PC-3 (cell line): ENCODE data around the gene GLTPD2. TPM values are rescaled to one million over a fixed set of nuclear protein-coding genes. Genes with fewer than 3 reads are reported as not detected.

Experiments
- ATAC-seq: fragments of 200-7000 bp; cut with Tn5 transposase; 2 replicates; pipeline ENCODE4 v1.9.1; 2020; ENCODE audit warnings: mild to moderate bottlenecking, moderate library complexity
- BruUV-seq: library from RNA; stranded (reverse); fragments of 400-500 nt; replicated peaks from 2 replicates; lab custom pipeline; 2021; lab: Mats Ljungman, UMichigan
- CTCF ChIA-PET: fragments of 300-600 bp; sonication (Branson Sonifier 250); formaldehyde crosslinking; loops from one replicate; lab custom pipeline; 2022; ENCODE audit warnings: antibody characterized with exemption; lab: Charles Lee
- POLR2A ChIA-PET: fragments of 300-600 bp; sonication (Branson Sonifier 250); formaldehyde crosslinking; loops from one replicate; lab custom pipeline; 2022; ENCODE audit warnings: antibody characterized with exemption; ENCODE audit not compliant: unreplicated experiment; lab: Charles Lee
- DNase-seq: peaks from one replicate; pipeline ENCODE4 v3.0.0-alpha.2; 2015
- H2AFZ ChIP-seq: fragments of 300-600 bp; sonication (generic); 2 replicates; pipeline ENCODE4 v1.6.0; 2016; ENCODE audit warnings: antibody characterized with exemption, low read length
- H3F3A ChIP-seq: fragments of 300-600 bp; sonication (generic); one replicate; pipeline ENCODE4 v1.6.0; 2017; ENCODE audit warnings: antibody characterized with exemption, low read length, control low read depth, mild to moderate bottlenecking; ENCODE audit not compliant: unreplicated experiment
- H3K27ac ChIP-seq: fragments of 300-600 bp; sonication (generic); 2 replicates; pipeline ENCODE4 v1.5.1; 2016; ENCODE audit warnings: mild to moderate bottlenecking, low read length
- H3K27me3 ChIP-seq: fragments of 300-600 bp; sonication (generic); 2 replicates; pipeline ENCODE4 v1.6.1; 2016; ENCODE audit warnings: low read length, mixed read lengths
- H3K36me3 ChIP-seq: fragments of 300-600 bp; sonication (generic); 2 replicates; pipeline ENCODE4 v1.6.1; 2016; ENCODE audit warnings: low read depth, mixed run types, low read length, mixed read lengths
- H3K4me1 ChIP-seq: fragments of 300-600 bp; sonication (generic); 2 replicates; pipeline ENCODE4 v1.5.1; 2016; ENCODE audit warnings: low read length; ENCODE audit not compliant: insufficient read depth
- H3K4me2 ChIP-seq: fragments of 300-600 bp; sonication (generic); 2 replicates; pipeline ENCODE4 v1.6.0; 2016; ENCODE audit warnings: low read length
- H3K4me3 ChIP-seq: fragments of 300-600 bp; sonication (generic); 2 replicates; pipeline ENCODE4 v1.5.1; 2016; ENCODE audit warnings: mild to moderate bottlenecking, low read length, mixed read lengths
- H3K79me2 ChIP-seq: fragments of 300-600 bp; sonication (generic); 2 replicates; pipeline ENCODE4 v1.6.1; 2017; ENCODE audit warnings: low read length, mixed read lengths
- H3K9ac ChIP-seq: fragments of 300-600 bp; sonication (generic); 2 replicates; pipeline ENCODE4 v1.6.0; 2016; ENCODE audit warnings: mild to moderate bottlenecking, low read length
- H3K9me2 ChIP-seq: fragments of 300-600 bp; sonication (generic); replicated peaks from 2 replicates; pipeline ENCODE4 v1.6.1; 2016; ENCODE audit warnings: mixed run types, low read length, mixed read lengths
- H3K9me3 ChIP-seq: fragments of 300-600 bp; sonication (generic); 2 replicates; pipeline ENCODE4 v1.6.1; 2016; ENCODE audit warnings: low read length, mixed read lengths
- H4K20me1 ChIP-seq: fragments of 300-600 bp; sonication (generic); 2 replicates; pipeline ENCODE4 v1.6.1; 2016; ENCODE audit warnings: low read length, mixed read lengths
- CTCF ChIP-seq: fragments of 300-600 bp; sonication (generic); conservative IDR thresholded peaks from 2 replicates; pipeline ENCODE4 v1.5.1; 2017; ENCODE audit warnings: antibody characterized with exemption, low read depth, mild to moderate bottlenecking, low read length
- EZH2 ChIP-seq: fragments of 300-600 bp; sonication (generic); IDR thresholded peaks from one replicate; pipeline ENCODE4 v1.6.1; 2017; ENCODE audit warnings: antibody characterized with exemption, mild to moderate bottlenecking, low read length; ENCODE audit not compliant: unreplicated experiment
- EZH2phosphoT487 ChIP-seq: fragments of 300-600 bp; sonication (generic); IDR thresholded peaks from 2 replicates; pipeline ENCODE4 v1.6.1; 2018; ENCODE audit warnings: mild to moderate bottlenecking, antibody characterized with exemption, low read length, borderline replicate concordance
- intact Hi-C: fragments of 100-400 bp; cut with micrococcal nuclease; formaldehyde crosslinking; loops from 2 replicates; pipeline ENCODE4 v1.9.0; 2023
- total RNA-seq: library from RNA; depleted of rRNA; stranded (reverse); fragments of >200 nt; gene quantifications from 2 replicates; pipeline ENCODE4 v1.2.3, GENCODE V29; 2014

The GLTPD2 gene
- total RNA-seq, 1 experiment from 2014 or later, result not detected

DNA sequence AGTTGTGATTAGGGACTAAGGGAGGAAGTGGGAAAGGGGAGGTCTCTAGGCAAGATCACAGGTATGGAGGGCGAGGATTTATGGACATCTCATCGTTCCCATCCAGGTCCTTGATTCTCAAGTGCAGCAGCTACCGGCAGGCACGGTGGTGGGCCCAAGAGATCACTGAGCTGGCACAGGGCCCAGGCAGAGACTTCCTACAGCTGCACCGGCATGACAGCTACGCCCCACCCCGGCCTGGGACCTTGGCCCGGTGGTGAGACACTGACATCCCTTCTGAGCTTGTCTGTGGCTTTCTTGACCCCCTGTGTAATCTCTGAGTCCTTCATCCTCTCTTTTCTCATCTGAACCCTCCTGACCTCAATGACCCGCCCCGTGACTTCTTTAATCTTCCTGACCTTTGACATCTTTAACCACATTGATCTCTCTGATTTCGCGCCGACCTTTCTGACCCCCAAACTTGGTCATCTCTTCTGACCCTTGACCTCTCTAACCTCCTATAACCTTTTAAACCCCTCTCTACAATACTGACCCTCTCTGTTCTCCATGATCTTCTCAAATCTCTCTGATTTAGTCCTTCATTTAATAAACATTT lies 22.0 kb downstream of the GLTPD2 start:
- Histone ChIP-seq H3F3A (no peaks in the 10 kb centered on the region), H3K27me3 (no peaks in the 10 kb centered on the region), H3K9ac (no peak overlapping the region), H3K4me2 (no peak overlapping the region), H3K36me3 (no peaks in the 10 kb centered on the region), H2AFZ (no peak overlapping the region), H3K4me3 (no peak overlapping the region), H3K4me1 (peaks cover 9% of the 10 kb centered on the region), H3K9me3 (no peaks in the 10 kb centered on the region), H3K27ac (no peak overlapping the region), H3K9me2 (no peaks in the 10 kb centered on the region), H3K79me2 (no peaks in the 10 kb centered on the region), H4K20me1 (no peaks in the 10 kb centered on the region)
- intact Hi-C loops, result no loop called here
- POLR2A ChIA-PET, result no interaction called here
- CTCF ChIA-PET, result no interaction called here
- no TSS peak for BruUV-seq
- TF ChIP-seq EZH2 (no peak), CTCF (no peak), EZH2phosphoT487 (no peak)
- no peak for ATAC-seq
- no peak for DNase-seq

- no peaks in the 10 kb centered on the region for H4K20me1 ChIP-seq
- intact Hi-C loops, result no loop called here
- no peak overlapping the region for H2AFZ ChIP-seq
- H3K4me2 ChIP-seq, result no peak overlapping the region
- BruUV-seq, result no TSS peak
- H3K27ac ChIP-seq, result no peak overlapping the region
- no peak for DNase-seq
- H3K27me3 ChIP-seq, result no peaks in the 10 kb centered on the region
- H3K9me2 ChIP-seq, result no peaks in the 10 kb centered on the region
- no peak overlapping the region for H3K4me3 ChIP-seq
- TF ChIP-seq EZH2phosphoT487, result no peak
- TF ChIP-seq CTCF, result no peak
- TF ChIP-seq EZH2, result no peak
- H3K9me3 ChIP-seq, result no peaks in the 10 kb centered on the region
- ChIA-PET CTCF (no interaction called here), POLR2A (no interaction called here)
- H3K9ac ChIP-seq, result no peak overlapping the region
- no peak for ATAC-seq
- H3K79me2 ChIP-seq, result no peaks in the 10 kb centered on the region
- no peaks in the 10 kb centered on the region for H3F3A ChIP-seq
- H3K36me3 ChIP-seq, result no peaks in the 10 kb centered on the region
- H3K4me1 ChIP-seq, result peaks cover 9% of the 10 kb centered on the region
Observed at GRCh38 chr17:4811471-4811870, 22.7 kb downstream of the GLTPD2 start.

- CTCF ChIA-PET, result no interaction called here
Observed at GRCh38 chr17:4812690-4813089, 23.9 kb downstream of the GLTPD2 start.

More at GRCh38 chr17:4812690-4813089, 23.9 kb downstream of the GLTPD2 start:
- ATAC-seq, result no peak
- Histone ChIP-seq H3K9ac (no peak overlapping the region), H3K27me3 (no peaks in the 10 kb centered on the region), H3F3A (no peaks in the 10 kb centered on the region), H3K79me2 (no peaks in the 10 kb centered on the region), H3K4me3 (no peak overlapping the region), H3K27ac (no peak overlapping the region), H3K36me3 (no peaks in the 10 kb centered on the region), H3K4me2 (no peak overlapping the region), H4K20me1 (no peaks in the 10 kb centered on the region), H3K4me1 (peaks cover 8% of the 10 kb centered on the region), H3K9me3 (no peaks in the 10 kb centered on the region), H2AFZ (no peak overlapping the region), H3K9me2 (no peaks in the 10 kb centered on the region)
- DNase-seq, result no peak
- no peak for TF ChIP-seq CTCF
- no peak for TF ChIP-seq EZH2phosphoT487
- no peak for TF ChIP-seq EZH2
- POLR2A ChIA-PET, result no interaction called here
- intact Hi-C loops, result no loop called here
- BruUV-seq, result no TSS peak
